ENCODE results near the gene FAM219A.
"Not testable (repeated sequence)": the region's sequence is repeated elsewhere in the genome, so short reads cannot be mapped to it uniquely, and the experiment has no call there.

The FAM219A gene

GRCh38 chr9:34440017-34440416, 18.4 kb downstream of the FAM219A start:
- DNase-seq: no peak

- not testable (repeated sequence) for DNase-seq
Measured at GRCh38 chr9:34438465-34438864, 19.9 kb downstream of the FAM219A start.

- not testable (repeated sequence) for DNase-seq
Measured at GRCh38 chr9:34437926-34438307, 20.5 kb downstream of the FAM219A start.

GRCh38 chr9:34437006-34437925, 21.1 kb downstream of the FAM219A start:
- DNase-seq: peak; percentile 63

GRCh38 chr9:34431667-34432066, 26.7 kb downstream of the FAM219A start:
- no peak for DNase-seq

- peak; percentile 73 for DNase-seq
Measured at GRCh38 chr9:34430843-34431437, 27.4 kb downstream of the FAM219A start.

- no peak for DNase-seq
Measured at GRCh38 chr9:34428325-34428958, 29.9 kb downstream of the FAM219A start.

- DNase-seq: no peak
Measured at GRCh38 chr9:34426347-34427074, 31.9 kb downstream of the FAM219A start.

GRCh38 chr9:34419716-34420504, 38.5 kb downstream of the FAM219A start:
- no peak for DNase-seq

- DNase-seq: no peak
Measured at GRCh38 chr9:34417734-34418133, 40.6 kb downstream of the FAM219A start.

- DNase-seq: peak; percentile 35
Measured at GRCh38 chr9:34413231-34413852, 45.0 kb downstream of the FAM219A start.

- DNase-seq: no peak
Measured at GRCh38 chr9:34412336-34412735, 46.0 kb downstream of the FAM219A start.

- DNase-seq: no peak
Measured at GRCh38 chr9:34409154-34409553, 49.2 kb downstream of the FAM219A start.

- DNase-seq: no peak
Measured at GRCh38 chr9:34408173-34408572, 50.2 kb downstream of the FAM219A start.

GRCh38 chr9:34406219-34406618, 52.2 kb downstream of the FAM219A start:
- DNase-seq: no peak

- DNase-seq: peak; percentile 77
Measured at GRCh38 chr9:34405719-34406118, 52.7 kb downstream of the FAM219A start.

- DNase-seq: peak; percentile 79
Measured at GRCh38 chr9:34403554-34404380, 54.6 kb downstream of the FAM219A start.

- DNase-seq: no peak
Measured at GRCh38 chr9:34400686-34401602, 57.4 kb downstream of the FAM219A start.

- no peak for DNase-seq
Measured at GRCh38 chr9:34400275-34400674, 58.1 kb downstream of the FAM219A start.

GRCh38 chr9:34399729-34400128, 58.6 kb downstream of the FAM219A start:
- DNase-seq: no peak

Data from EL (cell line).